DOHH2 (cell line): ENCODE results near the gene PTGFRN.

ENCODE experiments used
- EZH2phosphoT487 ChIP-seq: fragments of 200-600 bp; sonication (generic); IDR thresholded peaks from 2 replicates; pipeline ENCODE4 v1.6.1; 2017; ENCODE audit warnings: borderline replicate concordance, mild to moderate bottlenecking, antibody characterized with exemption, low read length, moderate library complexity, mixed read lengths
- TF ChIP-seq, protein P1 (sequence below): fragments of 200-600 bp; sonication (generic); IDR thresholded peaks from one replicate; pipeline ENCODE4 v1.5.1; 2014; ENCODE audit warnings: antibody characterized with exemption, mild to moderate bottlenecking, low read depth, low read length; ENCODE audit not compliant: poor library complexity, severe bottlenecking

DNA sequence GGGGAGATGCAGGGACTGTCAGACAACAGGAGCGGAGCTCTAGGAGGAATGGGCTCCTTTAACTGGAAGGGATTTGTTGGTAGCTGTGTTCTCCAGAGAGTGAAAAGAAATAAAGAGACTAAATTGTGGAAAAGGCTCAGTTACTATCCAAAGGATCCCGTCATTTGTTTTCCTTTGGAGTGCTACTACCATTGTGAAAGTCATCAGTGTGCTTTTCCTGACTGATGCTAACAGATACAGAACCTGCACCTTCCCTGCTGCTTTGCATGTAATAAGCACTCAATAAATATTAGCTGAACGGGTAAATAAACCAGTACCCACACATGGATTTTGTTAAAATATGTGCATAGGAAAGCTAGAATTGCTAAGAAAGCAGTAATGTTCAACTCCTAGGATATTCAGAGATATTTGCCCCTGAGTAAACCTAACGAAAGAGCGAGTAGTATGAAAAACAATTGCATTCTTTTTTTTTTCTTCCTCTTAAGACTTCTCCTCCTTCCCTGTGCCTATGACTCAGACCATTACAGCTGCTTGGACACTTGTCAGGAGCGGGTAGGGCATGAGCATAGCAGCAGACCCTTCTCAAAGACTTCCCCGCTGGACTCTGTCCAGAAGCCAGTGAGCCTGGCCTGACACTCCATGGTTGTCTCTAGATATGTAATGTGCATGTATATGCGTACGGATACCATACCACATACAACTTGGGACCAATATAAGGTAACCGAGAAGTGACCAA is 41.7 kb downstream of the PTGFRN start:
- TF ChIP-seq, protein P1, sequence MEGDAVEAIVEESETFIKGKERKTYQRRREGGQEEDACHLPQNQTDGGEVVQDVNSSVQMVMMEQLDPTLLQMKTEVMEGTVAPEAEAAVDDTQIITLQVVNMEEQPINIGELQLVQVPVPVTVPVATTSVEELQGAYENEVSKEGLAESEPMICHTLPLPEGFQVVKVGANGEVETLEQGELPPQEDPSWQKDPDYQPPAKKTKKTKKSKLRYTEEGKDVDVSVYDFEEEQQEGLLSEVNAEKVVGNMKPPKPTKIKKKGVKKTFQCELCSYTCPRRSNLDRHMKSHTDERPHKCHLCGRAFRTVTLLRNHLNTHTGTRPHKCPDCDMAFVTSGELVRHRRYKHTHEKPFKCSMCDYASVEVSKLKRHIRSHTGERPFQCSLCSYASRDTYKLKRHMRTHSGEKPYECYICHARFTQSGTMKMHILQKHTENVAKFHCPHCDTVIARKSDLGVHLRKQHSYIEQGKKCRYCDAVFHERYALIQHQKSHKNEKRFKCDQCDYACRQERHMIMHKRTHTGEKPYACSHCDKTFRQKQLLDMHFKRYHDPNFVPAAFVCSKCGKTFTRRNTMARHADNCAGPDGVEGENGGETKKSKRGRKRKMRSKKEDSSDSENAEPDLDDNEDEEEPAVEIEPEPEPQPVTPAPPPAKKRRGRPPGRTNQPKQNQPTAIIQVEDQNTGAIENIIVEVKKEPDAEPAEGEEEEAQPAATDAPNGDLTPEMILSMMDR, result no peak
- no peak for TF ChIP-seq EZH2phosphoT487
